GM19324 (cell line): ENCODE data around the gene JPH3.

Source experiments
- ATAC-seq: cut with Tn5 transposase; IDR thresholded peaks from one replicate; pipeline ENCODE4 v1.9.1; 2021; ENCODE audit warnings: mild to moderate bottlenecking, moderate library complexity; ENCODE audit not compliant: unreplicated experiment, low FRiP score

The JPH3 gene

GRCh38 chr16:87598431-87598830 is 3.9 kb upstream of the JPH3 start:
- no peak for ATAC-seq

DNA sequence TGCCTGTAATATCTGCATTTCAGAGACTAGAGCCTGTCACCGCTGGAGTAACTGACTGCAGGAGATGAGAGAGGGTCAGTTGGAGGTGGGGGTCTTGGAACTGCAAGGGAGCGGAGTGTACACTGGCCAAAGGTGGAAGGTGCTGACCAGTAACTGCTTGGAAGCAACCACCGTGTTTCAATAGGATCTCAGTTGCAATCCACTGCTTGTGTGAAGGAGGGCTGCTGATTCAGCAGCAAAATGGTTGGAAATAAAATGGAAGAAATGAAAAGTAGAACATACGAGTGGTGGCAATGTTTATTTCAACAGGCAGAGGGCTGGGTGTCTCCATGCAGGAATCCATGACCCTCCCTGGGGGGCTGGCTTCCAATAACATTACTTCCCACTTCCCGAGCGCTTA is 2.1 kb upstream of the JPH3 start:
- ATAC-seq = no peak

GRCh38 chr16:87601401-87601981 is 817 bp upstream of the JPH3 start:
- ATAC-seq = no peak

- ATAC-seq = no peak
These were observed 744 bp downstream of the JPH3 start for GRCh38 chr16:87602821-87603683.

GRCh38 chr16:87603684-87604633 is 1.7 kb downstream of the JPH3 start:
- no peak for ATAC-seq

DNA sequence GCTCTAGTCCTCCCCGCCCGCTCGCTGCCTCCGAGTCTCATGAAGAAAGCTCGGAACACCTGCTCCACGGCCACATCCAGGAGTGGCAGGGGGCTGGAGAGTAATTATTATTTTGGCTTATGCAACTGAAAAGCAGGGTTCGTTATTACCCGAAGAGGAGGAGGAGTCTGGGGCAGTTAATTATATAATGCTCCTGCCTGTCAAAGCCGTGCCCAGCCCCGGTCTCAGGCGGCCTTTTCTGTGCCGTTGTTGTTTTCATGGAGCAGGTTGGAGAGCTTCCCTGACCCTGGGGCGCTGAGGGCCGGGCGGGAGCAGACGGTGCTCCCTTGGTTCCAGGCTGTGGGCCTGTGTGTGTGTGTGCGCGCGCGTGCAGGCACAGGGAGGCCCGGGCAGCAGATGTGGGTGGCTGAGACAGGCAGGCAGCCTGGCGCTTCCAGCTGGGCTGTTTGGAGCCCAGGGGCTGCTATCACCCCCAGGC is 2.4 kb downstream of the JPH3 start:
- no peak for ATAC-seq

- ATAC-seq = no peak
These were observed 4.9 kb downstream of the JPH3 start for GRCh38 chr16:87607223-87607622.

DNA sequence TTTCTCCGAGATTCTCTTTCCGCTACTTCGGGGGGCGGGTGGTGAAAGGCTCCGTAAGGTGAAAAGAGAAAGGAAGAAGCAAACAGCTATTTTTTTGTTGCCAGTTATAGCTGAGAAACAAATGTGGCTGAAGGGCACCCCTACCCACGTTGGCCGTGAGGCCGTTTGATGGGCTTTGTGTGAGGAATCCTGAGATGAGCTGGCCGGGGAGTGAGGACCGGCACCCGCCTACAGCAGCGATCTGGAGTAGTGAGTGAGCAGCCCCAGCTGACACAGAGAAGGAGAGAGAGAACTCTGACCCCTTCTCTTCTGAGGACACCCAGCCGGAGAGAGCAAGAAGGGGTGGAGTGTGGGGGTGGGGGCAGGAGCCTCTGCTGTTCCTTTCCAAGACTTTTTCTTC is 5.6 kb downstream of the JPH3 start:
- ATAC-seq = no peak

- ATAC-seq = no peak
These were observed 6.2 kb downstream of the JPH3 start for GRCh38 chr16:87608400-87608985.

GRCh38 chr16:87610026-87610425 is 7.7 kb downstream of the JPH3 start:
- no peak for ATAC-seq

DNA sequence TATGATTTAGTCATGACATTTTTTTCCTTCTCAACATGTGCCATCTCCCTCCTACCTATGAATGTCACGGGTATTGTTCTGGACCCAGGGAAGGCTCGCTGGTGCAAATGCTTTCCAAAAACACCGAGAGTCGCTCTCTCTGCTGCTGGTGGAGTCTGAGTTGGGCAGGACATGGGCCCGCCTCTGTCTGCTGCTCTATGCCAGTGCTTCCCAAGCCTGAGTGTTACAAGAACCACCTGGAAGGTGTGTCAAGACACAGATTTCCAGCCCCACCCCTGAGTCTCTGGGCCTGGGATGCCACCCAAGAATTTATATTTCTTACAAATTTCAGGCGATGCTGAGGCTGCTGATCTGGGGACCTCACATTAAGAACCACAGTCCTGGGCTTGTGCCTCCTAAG is 9.1 kb downstream of the JPH3 start:
- no peak for ATAC-seq

DNA sequence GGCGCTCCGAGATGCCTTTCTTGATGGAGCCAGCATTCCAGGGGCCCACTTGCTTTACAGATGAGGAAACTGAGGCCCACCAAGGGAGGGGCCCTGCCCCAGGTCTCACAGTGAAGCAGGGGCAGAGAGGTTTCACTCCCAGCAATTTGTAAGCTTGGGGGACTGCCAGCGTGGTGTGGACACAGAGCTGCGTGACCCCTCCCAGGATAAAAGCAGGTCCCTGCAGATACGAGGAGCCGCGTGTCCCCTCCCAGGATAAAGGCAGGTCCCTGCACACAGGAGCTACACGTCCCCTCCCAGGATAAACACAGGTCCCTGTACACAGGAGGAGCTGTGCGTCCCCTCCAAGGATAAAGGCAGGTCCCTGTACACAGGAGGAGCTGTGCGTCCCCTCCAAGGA is 11.7 kb downstream of the JPH3 start:
- ATAC-seq = no peak

- no peak for ATAC-seq
These were observed 13.3 kb downstream of the JPH3 start for GRCh38 chr16:87615621-87616041.

DNA sequence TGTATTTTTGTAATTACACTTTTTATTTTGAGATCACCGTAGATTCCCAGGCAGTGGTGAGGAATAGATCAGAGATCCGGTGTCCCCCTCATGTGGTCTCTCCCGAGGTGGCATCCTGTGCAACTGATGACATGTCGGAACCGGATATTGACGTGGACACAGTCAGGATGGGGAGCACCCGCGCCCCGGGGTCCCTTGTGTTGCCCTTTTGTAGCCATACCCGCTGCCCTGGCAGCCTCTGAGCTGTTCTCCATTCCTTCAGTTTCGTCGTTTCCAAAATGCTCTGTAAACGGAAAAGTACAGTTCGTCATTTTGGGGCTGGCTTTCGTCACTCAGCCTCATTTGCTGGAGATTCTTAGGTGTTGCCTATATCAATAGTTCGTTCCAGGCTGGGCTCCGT is 14.2 kb downstream of the JPH3 start:
- no peak for ATAC-seq

DNA sequence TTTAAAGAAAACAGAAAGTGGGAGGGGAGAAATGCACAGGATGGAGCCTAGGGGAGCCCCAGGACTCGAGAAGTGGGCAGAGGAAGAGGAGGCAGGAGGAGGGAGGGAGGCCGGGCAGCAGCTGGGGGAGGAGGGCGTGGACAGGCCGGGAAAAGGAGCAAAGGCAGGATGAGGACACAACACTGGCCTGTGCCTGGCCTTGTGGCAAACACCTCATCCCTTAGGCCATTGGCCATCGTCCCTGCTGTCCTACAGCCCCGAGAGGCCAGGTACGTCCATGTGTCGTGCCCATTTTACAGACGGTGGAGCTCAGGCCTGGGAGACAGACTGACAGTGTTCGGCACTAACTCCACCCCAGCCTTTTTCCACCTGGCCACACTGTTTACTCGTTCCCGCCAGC is 15.9 kb downstream of the JPH3 start:
- no peak for ATAC-seq

DNA sequence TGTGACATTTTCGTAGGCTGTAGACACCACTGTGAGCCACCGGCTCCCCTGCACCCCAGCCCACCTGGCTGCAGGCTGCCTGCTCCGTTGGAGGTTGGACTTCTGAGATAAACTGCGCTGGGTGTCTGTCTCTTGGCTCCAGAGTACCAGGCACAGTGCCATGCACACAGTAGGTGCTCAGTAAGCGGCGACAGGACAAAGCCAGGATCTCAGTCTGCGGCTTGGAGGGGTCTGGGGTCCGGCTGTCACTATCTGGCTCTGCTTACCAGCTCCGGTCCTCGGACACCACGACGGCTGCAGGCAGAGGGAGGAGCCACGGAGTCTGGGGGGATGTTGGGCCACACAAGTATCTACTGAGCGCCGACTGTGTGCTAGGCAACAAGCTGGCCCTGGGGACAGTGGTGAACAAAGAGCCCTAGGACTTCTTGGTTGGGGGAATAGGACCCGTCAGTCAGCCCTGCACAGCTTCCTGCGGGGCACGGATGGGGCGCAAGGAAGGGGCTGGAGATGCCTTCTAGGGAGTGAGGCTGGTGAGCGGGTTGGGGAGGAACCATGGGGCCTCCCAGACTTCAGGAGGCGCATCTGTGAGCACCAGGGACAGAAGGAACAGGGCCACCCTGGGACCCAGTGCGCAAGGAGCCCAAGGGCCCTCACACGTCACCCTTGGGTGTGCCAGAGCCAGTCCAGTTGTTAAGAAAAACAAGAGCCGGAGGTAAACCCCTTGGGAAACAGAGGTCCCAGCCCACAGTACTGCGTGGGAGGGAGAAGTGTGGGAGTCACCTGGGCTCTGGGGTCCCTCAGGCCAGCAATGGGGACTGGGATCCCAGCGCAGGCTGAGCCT is 17.3 kb downstream of the JPH3 start:
- ATAC-seq = no peak

DNA sequence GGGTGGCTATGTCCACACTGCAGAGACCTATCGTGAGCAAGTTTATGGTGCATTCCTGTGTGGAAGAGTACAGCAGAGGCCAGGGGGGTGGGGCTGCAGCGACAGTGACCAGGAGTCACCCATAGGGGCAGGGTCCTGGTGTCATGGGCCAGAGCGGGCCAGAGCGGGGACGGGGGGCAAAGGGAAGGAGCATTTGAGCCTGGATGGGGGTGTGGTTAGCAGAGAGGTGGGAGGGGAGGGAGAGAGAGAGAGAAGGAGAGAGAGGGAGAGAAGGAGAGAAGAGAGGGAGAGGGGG is 17.8 kb downstream of the JPH3 start:
- ATAC-seq = no peak

DNA sequence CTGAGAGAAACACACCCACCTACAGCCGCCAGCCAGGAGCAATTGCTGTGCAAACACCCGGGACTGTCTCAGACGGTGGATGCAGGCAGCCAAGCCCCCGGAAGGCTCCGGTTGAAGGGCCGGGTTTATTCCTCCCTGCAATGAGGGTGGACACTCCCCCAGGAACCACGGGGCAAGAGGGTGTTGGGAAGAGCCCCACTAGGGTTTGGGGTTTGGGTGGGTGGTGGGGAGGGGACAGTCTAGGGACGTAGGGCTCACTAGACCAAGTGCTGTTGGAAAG is 19.2 kb downstream of the JPH3 start:
- ATAC-seq = no peak

DNA sequence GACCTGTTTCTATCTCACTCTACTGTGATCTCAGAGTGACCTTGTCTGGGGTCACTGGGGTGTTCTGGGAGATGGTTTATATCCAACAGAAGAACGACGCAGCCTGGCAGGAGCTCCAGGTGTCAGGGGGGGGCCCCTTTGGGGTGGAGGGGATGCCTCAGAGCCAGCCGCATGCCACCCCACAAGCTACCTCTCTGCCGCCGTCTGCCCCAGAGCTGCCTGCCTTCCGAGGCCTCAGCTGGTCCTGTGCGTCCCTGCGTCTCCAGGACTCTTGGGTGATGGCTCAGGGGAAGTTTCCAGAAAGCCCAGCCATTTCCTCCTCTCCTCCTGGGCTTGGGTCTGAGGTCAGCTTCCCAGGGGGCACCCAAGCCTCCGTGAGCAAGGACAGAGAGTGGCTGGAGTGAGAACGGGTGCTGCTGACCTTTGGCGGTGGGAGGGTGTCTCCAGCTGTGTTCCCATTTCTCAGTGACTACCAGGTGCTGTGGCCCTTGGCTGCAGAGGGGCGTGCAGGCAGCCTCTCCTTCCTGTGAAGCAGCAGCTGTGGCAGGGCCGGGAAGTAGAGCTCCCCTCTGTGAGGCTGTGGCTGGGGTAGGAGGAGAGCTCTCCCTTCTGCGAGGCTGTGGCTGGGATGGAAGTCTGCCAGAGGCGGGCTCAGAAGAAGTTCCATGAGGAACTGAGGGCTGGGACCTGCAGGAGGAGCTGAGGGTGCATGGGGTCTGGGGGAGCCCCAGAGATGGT is 19.8 kb downstream of the JPH3 start:
- ATAC-seq = no peak
